GM19099 (cell line): ENCODE measurements around the gene C16orf87.

Source experiments
- POLR2A ChIP-seq: IDR thresholded peaks from 3 replicates; pipeline ENCODE4 v1.6.1; 2011; ENCODE audit warnings: low read depth; ENCODE audit not compliant: insufficient read length; ENCODE audit errors: extremely low read depth

The C16orf87 gene

GRCh38 chr16:46753015-46753414 lies 78.0 kb downstream of the C16orf87 start:
- no peak for TF ChIP-seq POLR2A

- no peak for TF ChIP-seq POLR2A
Measured at GRCh38 chr16:46751381-46751780, 79.6 kb downstream of the C16orf87 start.

- TF ChIP-seq POLR2A = no peak
Measured at GRCh38 chr16:46748775-46749705, 81.9 kb downstream of the C16orf87 start.

- TF ChIP-seq POLR2A = no peak
Measured at GRCh38 chr16:46747777-46748651, 83.0 kb downstream of the C16orf87 start, which contains the start of gene MYLK3. TSS of gene MYLK3 (minus strand) at chr16:46748344. CDS start at chr16:46748193, 151 bp downstream.

- TF ChIP-seq POLR2A = no peak
Measured at GRCh38 chr16:46746821-46747776, 83.9 kb downstream of the C16orf87 start.
